Nephron progenitor cell (in vitro differentiated cells): ENCODE results near the gene EGR2.
A peak's percentile ranks its signal among the peaks of the same experiment; 100 is the strongest.

ENCODE experiments used
- DNase-seq: peaks from one replicate; pipeline ENCODE4 v3.0.0; 2021
- H3K27ac Mint-ChIP-seq: 2 replicates; pipeline ENCODE4 v1.8.0; 2021; ENCODE audit warnings: mild to moderate bottlenecking, moderate library complexity, mixed read lengths
- H3K27me3 Mint-ChIP-seq: 2 replicates; pipeline ENCODE4 v1.8.0; 2021; ENCODE audit warnings: mild to moderate bottlenecking, low read depth, mixed read lengths; ENCODE audit not compliant: poor library complexity
- H3K36me3 Mint-ChIP-seq: 2 replicates; pipeline ENCODE4 v1.8.0; 2021; ENCODE audit warnings: low read depth, mixed read lengths
- H3K4me1 Mint-ChIP-seq: 2 replicates; pipeline ENCODE4 v1.8.0; 2021; ENCODE audit warnings: mixed read lengths
- H3K4me3 Mint-ChIP-seq: 2 replicates; pipeline ENCODE4 v1.8.0; 2021; ENCODE audit warnings: mild to moderate bottlenecking, moderate library complexity, mixed read lengths
- H3K9me3 Mint-ChIP-seq: 2 replicates; pipeline ENCODE4 v1.8.0; 2021; ENCODE audit warnings: mild to moderate bottlenecking, moderate library complexity, mixed read lengths
- CTCF ChIP-seq: fragments of 200-600 bp; sonication (generic); IDR thresholded peaks from 2 replicates; pipeline ENCODE4 v1.5.0; 2021; ENCODE audit warnings: antibody characterized with exemption

EGR2 gene

GRCh38 chr10:62817766-62818425 is 1.7 kb upstream of the EGR2 start:
- Mint-ChIP-seq H3K27me3 (peaks cover 85% of the 10 kb centered on the region), H3K4me3 (peak overlapping the region; percentile 89), H3K36me3 (peaks cover 5% of the 10 kb centered on the region), H3K4me1 (peaks cover 35% of the 10 kb centered on the region), H3K27ac (no peak overlapping the region), H3K9me3 (no peaks in the 10 kb centered on the region)
- TF ChIP-seq CTCF = peak; percentile 71
- DNase-seq = peak; percentile 79

DNA sequence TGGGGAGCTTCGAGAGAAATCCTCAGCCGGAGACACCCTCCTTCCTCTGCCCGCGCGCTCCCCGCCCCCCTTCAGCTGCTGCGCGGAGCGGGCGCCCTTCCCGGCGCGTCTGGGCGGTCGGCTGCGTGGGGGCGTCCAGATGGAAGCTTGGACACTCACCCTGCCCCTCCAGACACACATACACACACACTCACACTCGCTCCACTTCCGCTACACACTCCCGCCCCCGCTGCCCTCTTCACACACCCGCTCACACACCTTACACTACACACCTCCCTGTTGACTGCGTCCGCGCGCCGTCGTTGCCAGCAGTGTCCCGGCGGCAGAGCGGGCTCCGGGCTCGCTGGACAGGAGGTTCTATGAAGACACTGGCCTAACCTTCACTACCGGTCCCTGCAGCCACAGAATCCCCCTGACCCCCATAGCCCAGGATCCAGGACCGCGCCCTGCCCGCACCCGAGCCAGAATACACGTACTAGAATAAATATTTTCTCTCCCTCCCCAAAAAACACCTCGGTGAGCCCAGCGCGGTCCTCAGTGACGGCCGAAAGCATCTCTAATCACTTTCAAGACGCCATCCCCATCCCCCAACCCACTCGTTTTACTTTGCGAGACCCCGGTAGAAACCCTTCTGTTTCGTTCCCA is 1.1 kb upstream of the EGR2 start:
- peaks cover 35% of the 10 kb centered on the region for H3K4me1 Mint-ChIP-seq

GRCh38 chr10:62816076-62816330 is 163 bp downstream of the EGR2 start:
- TF ChIP-seq CTCF = no peak
- Mint-ChIP-seq H3K4me1 (peaks cover 35% of the 10 kb centered on the region), H3K9me3 (no peaks in the 10 kb centered on the region), H3K27me3 (peaks cover 95% of the 10 kb centered on the region), H3K36me3 (peaks cover 5% of the 10 kb centered on the region), H3K4me3 (peak overlapping the region; percentile 89), H3K27ac (peak overlapping the region; percentile 73)
- no peak for DNase-seq

More for the DNA sequence above, 1.1 kb upstream of the EGR2 start:
- DNase-seq = peak; percentile 55
- Mint-ChIP-seq H3K27ac (no peak overlapping the region), H3K9me3 (no peaks in the 10 kb centered on the region), H3K27me3 (peaks cover 90% of the 10 kb centered on the region), H3K4me3 (peak overlapping the region; percentile 89), H3K36me3 (peaks cover 5% of the 10 kb centered on the region)
- TF ChIP-seq CTCF = no peak

DNA sequence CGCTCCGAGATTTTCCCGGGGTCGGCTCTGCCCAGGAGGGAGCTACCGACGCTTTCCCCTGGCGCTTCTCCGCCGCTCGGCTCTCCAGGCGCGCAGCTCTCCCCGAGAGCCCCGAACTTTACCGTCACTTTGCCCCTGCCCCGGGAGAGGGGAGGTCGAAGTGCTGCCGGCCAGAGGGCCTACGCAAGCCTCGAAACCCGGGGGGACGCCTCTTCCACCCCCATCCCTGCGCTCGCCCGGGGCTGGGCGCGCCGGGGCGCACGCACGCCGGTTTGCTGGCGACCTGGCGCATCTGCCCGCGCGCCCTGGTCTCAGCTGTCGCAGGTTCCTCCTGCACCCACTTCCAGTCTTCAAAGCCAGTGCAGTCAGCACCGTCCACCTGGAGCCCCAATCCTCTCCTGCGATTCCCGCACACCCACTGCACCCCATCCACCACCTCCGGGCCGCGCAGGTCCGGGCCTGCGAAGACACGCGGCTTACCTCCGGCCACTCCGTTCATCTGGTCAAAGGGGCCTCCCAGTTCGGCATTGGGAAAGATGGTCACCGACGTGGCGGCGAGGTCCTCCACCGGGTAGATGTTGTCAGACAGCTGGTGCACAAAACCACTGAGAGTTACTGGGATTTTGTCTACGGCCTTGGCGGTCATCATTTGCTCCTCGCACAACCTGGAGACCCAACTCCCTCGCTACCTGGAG is 638 bp downstream of the EGR2 start:
- Mint-ChIP-seq H3K27me3 (peaks cover 93% of the 10 kb centered on the region), H3K4me1 (peaks cover 35% of the 10 kb centered on the region), H3K4me3 (peak overlapping the region; percentile 89), H3K27ac (peak overlapping the region; percentile 73), H3K9me3 (no peaks in the 10 kb centered on the region), H3K36me3 (peaks cover 5% of the 10 kb centered on the region)
- DNase-seq = peak; percentile 20
- TF ChIP-seq CTCF = no peak

GRCh38 chr10:62814756-62815380 is 1.3 kb downstream of the EGR2 start:
- no peak for TF ChIP-seq CTCF
- Mint-ChIP-seq H3K4me1 (peaks cover 35% of the 10 kb centered on the region), H3K27me3 (peaks cover 88% of the 10 kb centered on the region), H3K9me3 (no peaks in the 10 kb centered on the region), H3K4me3 (peak overlapping the region; percentile 89), H3K27ac (no peak overlapping the region), H3K36me3 (peaks cover 5% of the 10 kb centered on the region)
- DNase-seq = peak; percentile 53
